ENCODE data around the gene TBL3. TPM values are rescaled to one million over a fixed set of nuclear protein-coding genes. Genes with fewer than 3 reads are reported as not detected.

TBL3 gene
- total RNA-seq, 1 experiment from 2014 or later = 42.4 TPM

DNA sequence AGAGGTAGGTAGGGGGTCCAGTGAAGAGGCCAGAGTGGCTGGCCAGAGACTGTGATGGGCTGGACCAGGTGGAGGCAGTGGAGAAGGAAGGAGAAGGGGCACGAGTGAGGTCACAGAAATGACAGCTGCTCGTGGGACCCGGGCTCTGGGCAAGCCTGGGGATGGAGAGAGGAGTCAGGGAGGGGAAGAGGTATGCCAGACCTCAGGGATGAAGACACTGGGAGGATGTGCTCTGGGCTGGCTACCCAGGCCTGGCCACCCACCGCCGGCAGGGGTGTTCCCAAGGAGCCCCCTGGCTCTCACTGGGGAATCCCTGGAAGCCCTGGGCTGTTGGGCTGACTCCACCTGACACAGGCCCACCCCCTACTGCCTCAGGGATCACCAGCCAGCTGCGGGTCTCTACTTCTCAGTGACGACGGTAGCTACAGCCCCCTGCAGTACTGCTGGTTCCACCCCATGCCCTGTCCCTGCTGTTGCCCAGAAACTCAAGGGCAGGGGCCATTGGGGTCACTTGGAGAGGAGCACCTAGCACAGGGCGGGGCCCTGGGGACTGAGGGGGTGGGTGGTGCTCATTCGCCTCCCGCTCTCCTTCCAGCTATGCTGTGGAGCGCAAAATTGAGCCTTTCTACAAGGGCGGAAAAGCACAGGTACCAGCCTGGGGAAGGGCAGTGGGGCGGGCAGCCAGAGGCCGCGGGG, 1.8 kb downstream of the TBL3 start:
- Histone ChIP-seq H3K4me3 (ENCODE audit: low read depth in 2 of 2, low read length in 2 of 2) (peak overlapping the region in 1 of 2 experiments; percentile 14; a peak in 1 of 4 replicates), H3K36me3 (ENCODE audit: control insufficient read depth, insufficient read depth, low read length) (no peaks in the 10 kb centered on the region; the same call in 1 of the 2 replicates), H3K27ac (ENCODE audit: low read length) (no peak overlapping the region), H3K4me1 (ENCODE audit: control insufficient read depth, insufficient read depth, low read length) (0 out of 2 replicates have a peak, but pooled peaks cover 4% of the 10 kb centered on the region), H3K9me3 (ENCODE audit: control insufficient read depth, insufficient read depth, low read depth, low read length) (no peaks in the 10 kb centered on the region), H3K27me3 (ENCODE audit: control insufficient read depth, insufficient read depth, low read length) (no peaks in the 10 kb centered on the region)
- intact Hi-C loops (cut with micrococcal nuclease; ENCODE audit: unreplicated experiment) (no loop called here), in situ Hi-C loops (cut with HindIII; ENCODE audit: low pct_unique_long_range_greater_than_20kb, low sequenced_read_pairs) (no loop called here)
- no peak for TF ChIP-seq POLR2AphosphoS5 (IDR thresholded peaks at IDR 0.05; ENCODE audit: low read depth, low read length)
- TF ChIP-seq TCF7L2 (IDR thresholded peaks at IDR 0.05; ENCODE audit: low read depth, low read length) = no peak
- TF ChIP-seq, protein P1, sequence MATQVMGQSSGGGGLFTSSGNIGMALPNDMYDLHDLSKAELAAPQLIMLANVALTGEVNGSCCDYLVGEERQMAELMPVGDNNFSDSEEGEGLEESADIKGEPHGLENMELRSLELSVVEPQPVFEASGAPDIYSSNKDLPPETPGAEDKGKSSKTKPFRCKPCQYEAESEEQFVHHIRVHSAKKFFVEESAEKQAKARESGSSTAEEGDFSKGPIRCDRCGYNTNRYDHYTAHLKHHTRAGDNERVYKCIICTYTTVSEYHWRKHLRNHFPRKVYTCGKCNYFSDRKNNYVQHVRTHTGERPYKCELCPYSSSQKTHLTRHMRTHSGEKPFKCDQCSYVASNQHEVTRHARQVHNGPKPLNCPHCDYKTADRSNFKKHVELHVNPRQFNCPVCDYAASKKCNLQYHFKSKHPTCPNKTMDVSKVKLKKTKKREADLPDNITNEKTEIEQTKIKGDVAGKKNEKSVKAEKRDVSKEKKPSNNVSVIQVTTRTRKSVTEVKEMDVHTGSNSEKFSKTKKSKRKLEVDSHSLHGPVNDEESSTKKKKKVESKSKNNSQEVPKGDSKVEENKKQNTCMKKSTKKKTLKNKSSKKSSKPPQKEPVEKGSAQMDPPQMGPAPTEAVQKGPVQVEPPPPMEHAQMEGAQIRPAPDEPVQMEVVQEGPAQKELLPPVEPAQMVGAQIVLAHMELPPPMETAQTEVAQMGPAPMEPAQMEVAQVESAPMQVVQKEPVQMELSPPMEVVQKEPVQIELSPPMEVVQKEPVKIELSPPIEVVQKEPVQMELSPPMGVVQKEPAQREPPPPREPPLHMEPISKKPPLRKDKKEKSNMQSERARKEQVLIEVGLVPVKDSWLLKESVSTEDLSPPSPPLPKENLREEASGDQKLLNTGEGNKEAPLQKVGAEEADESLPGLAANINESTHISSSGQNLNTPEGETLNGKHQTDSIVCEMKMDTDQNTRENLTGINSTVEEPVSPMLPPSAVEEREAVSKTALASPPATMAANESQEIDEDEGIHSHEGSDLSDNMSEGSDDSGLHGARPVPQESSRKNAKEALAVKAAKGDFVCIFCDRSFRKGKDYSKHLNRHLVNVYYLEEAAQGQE (IDR thresholded peaks at IDR 0.05; ENCODE audit: insufficient read depth in 1 of 2, low read depth in 2 of 2, low read length in 1 of 2) = no peak
- TF ChIP-seq, protein P2, sequence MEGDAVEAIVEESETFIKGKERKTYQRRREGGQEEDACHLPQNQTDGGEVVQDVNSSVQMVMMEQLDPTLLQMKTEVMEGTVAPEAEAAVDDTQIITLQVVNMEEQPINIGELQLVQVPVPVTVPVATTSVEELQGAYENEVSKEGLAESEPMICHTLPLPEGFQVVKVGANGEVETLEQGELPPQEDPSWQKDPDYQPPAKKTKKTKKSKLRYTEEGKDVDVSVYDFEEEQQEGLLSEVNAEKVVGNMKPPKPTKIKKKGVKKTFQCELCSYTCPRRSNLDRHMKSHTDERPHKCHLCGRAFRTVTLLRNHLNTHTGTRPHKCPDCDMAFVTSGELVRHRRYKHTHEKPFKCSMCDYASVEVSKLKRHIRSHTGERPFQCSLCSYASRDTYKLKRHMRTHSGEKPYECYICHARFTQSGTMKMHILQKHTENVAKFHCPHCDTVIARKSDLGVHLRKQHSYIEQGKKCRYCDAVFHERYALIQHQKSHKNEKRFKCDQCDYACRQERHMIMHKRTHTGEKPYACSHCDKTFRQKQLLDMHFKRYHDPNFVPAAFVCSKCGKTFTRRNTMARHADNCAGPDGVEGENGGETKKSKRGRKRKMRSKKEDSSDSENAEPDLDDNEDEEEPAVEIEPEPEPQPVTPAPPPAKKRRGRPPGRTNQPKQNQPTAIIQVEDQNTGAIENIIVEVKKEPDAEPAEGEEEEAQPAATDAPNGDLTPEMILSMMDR (IDR thresholded peaks at IDR 0.05) = no peak
- TF ChIP-seq SIN3A (IDR thresholded peaks at IDR 0.05; ENCODE audit: borderline replicate concordance, insufficient read depth, low read depth, low read length) = no peak
- no TSS peak for BruUV-seq (replicated peaks)
- POLR2A ChIA-PET = no interaction called here
- no peak for DNase-seq (ENCODE audit: low read depth, low spot score)
- no peak for ATAC-seq
- CTCF ChIA-PET = no interaction called here

DNA sequence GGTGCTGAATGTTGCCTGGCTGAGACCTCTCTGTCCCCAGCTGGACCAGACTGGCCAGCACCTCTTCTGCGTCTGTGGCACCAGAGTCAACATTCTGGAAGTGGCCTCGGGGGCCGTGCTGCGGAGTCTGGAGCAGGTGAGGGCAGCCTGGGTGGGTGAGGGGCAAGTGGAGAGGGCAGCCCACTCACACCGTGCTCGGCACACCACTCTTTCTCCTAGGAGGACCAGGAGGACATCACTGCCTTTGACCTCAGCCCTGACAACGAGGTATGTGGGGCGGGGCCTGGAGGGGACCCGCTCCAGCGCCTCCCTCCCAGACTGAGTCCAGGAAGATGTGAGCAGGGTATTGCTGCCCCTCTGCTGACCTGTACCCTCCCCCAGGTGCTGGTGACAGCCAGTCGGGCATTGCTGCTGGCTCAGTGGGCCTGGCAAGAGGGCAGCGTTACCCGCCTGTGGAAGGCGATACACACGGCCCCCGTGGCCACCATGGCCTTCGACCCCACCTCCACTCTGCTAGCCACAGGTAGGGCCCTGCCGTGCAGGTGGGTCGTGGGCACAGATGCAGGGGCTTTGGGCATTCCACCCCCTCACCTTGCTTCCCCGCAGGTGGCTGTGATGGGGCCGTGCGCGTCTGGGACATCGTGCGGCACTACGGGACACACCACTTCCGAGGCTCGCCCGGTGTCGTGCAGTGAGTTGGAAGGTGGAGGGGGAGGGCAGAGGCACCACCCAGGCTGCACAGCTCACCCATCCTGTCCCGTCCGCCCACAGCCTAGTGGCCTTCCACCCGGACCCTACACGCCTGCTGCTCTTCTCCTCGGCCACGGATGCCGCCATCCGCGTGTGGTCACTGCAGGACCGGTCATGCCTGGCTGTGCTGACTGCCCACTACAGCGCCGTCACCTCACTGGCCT, 2.6 kb downstream of the TBL3 start:
- in situ Hi-C loops (cut with HindIII; ENCODE audit: low pct_unique_long_range_greater_than_20kb, low sequenced_read_pairs) (no loop called here), intact Hi-C loops (cut with micrococcal nuclease; ENCODE audit: unreplicated experiment) (no loop called here)
- no peak for DNase-seq (ENCODE audit: low read depth, low spot score)
- Histone ChIP-seq H3K4me3 (ENCODE audit: low read depth in 2 of 2, low read length in 2 of 2) (no peak overlapping the region), H3K27me3 (ENCODE audit: control insufficient read depth, insufficient read depth, low read length) (no peaks in the 10 kb centered on the region), H3K9me3 (ENCODE audit: control insufficient read depth, insufficient read depth, low read depth, low read length) (no peaks in the 10 kb centered on the region), H3K36me3 (ENCODE audit: control insufficient read depth, insufficient read depth, low read length) (no peaks in the 10 kb centered on the region; the same call in 1 of the 2 replicates), H3K4me1 (ENCODE audit: control insufficient read depth, insufficient read depth, low read length) (0 out of 2 replicates have a peak, but pooled peaks cover 4% of the 10 kb centered on the region), H3K27ac (ENCODE audit: low read length) (no peak overlapping the region)
- BruUV-seq (replicated peaks) = no TSS peak
- CTCF ChIA-PET = no interaction called here
- no peak for ATAC-seq
- POLR2A ChIA-PET = no interaction called here
- TF ChIP-seq POLR2AphosphoS5 (IDR thresholded peaks at IDR 0.05; ENCODE audit: low read depth, low read length) (no peak), TCF7L2 (IDR thresholded peaks at IDR 0.05; ENCODE audit: low read depth, low read length) (no peak), SIN3A (IDR thresholded peaks at IDR 0.05; ENCODE audit: borderline replicate concordance, insufficient read depth, low read depth, low read length) (no peak)
- TF ChIP-seq, protein P2 (IDR thresholded peaks at IDR 0.05) = no peak
- TF ChIP-seq, protein P1 (IDR thresholded peaks at IDR 0.05; ENCODE audit: insufficient read depth in 1 of 2, low read depth in 2 of 2, low read length in 1 of 2) = no peak
